DMS 273 (cell line): ENCODE measurements around the gene ODAD4.

Source experiments
- DNase-seq: peaks from one replicate; lab custom pipeline; 2025; ENCODE audit not compliant: unreplicated experiment; lab: John Stamatoyannopoulos, UW

Gene ODAD4

DNA sequence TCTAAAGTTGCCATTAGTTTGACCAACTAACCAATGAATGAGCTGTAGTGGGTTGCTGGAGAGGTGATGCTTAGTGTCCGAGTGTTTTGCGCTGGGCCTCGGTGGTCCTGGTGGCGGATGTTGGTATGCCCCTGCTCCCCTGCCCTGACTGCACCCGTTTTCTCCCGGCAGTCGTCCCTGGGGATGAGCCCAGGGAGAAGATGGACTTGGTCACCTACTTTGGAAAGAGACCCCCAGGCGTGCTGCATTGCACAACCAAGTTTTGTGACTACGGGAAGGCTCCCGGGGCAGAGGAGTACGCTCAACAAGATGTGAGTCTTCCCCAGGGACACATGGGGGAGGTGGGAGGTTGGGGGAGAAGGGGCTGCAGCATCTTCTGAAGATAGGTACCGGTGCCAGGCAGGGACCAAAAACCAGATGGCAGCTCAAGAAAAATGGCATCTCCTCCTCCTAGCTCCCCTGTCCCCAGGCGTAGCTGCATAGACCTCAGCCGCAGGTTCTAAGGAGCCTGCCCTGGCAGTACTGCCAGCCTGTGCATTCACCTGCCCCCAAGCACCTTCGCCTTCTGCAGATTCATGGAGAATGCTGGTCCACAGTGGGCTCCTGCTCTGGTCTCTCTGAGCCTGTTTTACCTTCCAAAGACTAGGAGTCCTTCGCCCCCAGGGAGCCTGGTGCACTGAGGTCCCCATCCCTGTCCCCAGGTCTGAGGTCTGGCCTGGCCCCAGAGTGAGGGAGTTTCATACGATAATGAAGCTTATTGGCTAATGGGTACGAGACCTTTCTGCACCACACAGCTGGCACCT lies 41.5 kb downstream of the ODAD4 start:
- no peak for DNase-seq

DNA sequence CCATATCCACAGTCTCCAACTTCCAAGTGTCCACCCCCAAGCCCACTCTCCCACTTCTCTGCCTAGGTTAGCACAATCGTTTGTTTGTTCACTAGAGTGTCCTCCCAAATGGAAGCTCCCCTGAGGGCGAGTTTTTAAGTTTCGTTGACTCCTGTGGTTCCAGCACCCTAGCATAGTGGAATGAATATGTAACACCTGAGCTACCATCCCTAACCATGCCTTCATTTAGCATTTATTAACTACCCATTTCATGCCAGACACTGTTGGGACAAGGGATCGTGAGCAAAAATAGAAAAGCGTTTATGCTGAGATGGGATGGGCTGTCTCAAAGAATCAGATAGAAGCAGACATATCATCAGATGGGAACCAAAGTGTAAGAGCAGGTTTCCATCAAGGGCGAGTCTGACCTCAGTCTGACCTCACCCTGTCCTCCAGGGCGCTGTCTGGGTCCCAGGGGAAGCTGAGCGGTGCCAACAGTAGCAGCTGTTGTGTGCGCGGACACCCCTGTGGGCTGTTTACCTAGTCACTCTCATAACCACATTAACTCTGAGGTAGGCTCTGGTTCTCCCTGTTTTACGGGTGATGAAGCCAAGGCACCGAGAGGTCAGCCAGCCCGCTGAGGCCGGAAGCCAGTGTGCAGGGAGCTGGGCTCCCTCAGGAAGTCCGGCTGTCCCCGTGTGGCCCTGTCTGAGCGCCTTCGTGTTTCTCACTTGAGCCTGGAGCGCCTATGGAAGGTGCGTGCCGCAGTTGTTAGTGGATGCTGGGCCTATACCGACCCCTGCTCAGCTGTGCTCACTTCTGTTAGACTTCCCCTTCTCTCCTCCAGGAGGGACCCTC lies 42.4 kb downstream of the ODAD4 start:
- DNase-seq = peak; percentile 65

DNA sequence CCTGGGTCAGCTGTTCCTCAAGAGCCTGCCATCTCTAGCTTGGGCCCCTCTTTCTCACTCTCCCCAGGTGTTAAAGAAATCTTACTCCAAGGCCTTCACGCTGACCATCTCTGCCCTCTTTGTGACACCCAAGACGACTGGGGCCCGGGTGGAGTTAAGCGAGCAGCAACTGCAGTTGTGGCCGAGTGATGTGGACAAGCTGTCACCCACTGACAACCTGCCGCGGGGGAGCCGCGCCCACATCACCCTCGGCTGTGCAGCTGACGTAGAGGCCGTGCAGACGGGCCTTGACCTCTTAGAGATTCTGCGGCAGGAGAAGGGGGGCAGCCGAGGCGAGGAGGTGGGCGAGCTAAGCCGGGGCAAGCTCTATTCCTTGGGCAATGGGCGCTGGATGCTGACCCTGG lies 43.0 kb downstream of the ODAD4 start:
- DNase-seq = no peak

DNA sequence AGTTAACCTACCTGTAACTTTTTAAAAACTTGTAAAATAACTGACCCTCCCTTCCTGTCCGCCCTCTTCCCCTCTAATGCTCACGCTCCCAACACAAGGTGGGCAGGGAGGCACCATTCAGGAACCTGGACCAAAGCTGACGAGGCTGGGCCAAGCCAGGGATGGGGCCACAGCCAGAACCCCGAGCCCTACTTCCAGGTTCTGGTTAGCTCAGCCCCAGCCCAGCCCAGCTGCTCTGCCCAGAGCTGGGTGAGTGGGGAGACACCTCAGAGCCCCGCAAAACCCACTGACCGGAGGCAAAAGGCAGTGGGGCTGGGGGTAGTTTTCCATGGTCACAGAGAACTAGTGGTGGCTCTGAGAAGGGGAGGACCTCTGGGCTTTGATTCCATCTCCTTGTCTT lies 43.6 kb downstream of the ODAD4 start:
- DNase-seq = no peak

DNA sequence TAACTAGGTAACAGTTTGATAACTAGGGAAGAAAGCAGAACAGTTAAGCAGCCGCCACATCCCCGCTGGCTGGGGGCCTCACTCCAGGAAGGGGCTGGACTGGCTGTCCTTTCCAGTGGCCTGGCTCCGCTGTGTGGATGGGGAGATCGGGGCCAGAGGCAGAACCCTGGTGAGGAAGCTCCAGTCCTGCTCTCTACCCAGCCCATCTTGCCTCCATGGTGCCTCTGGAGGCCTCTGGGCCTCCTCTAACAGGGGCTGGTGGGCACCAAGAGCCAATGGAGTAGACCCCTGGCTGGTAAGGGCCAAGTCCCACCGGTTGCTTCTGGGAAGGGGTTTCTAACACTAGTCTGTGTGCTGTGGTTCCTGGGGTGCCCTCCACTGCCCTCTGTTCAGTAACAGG lies 44.2 kb downstream of the ODAD4 start:
- no peak for DNase-seq

DNA sequence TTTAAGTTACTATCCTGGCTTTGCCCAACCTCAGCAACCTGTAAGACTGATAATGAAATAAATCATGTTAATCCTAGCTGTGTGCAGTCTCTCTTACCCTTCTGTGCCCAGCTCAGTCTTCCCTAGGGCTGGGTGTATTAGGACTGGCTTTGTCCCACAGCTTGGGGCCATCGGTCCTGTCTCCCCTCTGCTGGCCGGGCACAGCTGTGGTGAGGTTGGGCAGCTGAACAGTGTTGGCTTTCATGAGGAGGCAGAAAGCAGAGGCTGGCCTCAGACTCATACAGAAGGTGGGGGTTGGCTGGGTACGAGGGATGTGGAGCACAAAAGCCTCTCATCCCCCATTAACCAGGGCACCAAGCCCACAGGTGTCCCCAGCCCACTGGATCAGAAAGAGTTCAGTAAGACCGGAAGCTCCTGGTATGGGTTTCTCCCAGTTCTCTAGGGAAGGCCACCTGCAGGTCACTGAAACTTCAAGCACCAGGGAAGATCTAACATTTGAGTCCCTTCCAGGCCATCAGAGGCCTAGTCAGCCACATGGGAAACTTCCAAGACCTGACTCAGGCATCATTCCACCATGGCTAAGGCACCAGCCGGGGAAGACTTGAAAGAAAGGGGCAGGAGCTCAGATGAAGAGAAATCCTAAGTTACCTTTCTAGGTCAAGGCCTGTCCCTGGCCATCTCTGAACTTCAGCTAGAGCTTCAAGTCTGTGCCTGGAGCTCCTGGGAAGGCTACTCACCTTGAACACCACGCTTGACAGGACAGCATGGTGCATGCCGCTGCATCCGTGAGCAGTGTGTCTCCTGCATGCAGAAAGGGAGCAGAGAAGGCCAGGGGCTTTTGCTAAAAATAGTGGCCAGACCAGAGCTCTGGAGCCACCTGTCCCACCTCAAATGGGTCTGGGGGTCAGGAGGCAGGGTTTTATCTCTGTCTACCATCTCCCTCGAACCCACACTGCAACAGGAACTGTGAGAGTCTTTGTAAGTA lies 45.0 kb downstream of the ODAD4 start:
- DNase-seq = no peak

DNA sequence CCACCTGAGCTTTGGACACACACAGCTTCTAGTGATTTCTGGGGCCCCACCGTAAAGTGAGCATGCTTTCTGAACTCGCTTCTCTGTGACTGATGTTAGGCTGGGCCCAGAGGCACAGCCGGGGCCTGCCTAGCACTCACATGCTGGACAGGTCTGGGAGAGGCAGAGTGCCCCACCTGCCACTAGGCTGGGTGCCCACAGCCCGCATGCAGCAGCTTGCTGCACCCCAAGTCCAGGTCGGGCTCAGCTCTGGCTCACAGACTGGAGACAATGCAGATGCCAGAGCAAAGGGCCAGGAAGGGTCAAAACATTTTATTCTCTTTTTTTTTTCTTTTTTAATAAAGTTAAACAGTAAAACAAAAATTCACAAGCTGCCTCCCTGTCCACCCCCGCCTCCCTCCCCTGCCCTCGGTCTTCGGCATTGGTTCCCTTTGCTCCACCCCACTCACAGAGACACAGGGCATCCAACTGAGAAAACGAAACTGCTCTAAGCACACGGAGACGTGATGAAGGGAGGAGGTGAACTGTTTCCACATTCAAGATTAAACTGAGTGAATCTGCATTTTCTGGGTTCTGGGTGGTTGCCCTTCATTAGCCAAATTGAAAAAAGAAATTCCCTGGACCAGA lies 45.8 kb downstream of the ODAD4 start:
- no peak for DNase-seq

DNA sequence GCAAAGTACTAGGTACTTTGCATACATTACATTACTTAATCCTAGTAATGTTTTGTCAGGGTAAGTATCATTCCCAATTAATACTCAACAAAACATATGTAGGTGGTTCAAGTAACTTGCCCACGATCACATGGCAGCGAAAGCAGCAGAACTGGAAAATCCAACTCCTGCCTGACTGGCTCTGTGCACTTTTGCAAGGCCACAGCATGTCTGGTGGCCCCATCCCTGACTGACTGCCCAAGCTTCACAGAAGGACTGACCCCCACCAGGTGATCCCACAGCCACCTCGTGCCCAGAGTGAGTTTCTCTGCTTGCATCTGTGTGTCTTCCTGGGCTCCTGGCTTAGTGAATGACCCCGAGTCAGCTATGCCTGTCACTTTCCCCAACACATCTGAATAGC lies 47.6 kb downstream of the ODAD4 start:
- no peak for DNase-seq

DNA sequence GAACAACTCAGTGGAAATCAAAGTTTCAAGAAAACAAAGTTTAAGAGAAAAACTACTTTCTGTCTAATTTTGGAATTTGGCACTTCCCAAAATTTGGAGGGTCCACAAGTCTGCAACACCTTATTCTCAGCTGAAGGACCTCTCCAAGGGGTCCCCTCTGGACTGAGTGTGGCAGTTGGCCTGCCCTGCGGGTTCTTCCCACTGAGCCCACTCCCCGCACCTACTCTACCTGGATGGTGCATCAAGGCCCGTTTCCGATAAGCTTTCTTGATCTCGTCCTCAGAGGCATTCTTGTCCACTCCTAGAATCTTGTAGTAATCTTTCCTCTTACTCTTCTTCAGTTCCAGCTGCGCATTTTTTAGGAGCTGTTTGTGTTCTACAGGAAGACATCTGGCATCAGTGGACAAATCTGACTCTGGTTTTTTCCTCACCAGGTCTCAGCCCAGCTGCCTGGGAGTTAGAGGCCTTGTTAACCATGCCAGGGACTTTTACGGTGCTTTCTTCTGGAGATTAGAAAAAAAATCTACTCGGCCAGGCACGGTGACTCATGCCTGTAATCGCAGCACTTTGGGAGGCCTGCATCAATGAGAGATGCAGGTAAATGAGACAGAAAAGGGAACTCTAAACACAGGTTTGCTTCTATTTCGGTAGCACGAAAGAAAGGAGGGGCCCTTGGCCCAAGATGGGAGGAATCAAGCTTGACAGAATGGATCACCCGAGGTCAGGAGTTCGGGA lies 51.8 kb downstream of the ODAD4 start:
- no peak for DNase-seq

DNA sequence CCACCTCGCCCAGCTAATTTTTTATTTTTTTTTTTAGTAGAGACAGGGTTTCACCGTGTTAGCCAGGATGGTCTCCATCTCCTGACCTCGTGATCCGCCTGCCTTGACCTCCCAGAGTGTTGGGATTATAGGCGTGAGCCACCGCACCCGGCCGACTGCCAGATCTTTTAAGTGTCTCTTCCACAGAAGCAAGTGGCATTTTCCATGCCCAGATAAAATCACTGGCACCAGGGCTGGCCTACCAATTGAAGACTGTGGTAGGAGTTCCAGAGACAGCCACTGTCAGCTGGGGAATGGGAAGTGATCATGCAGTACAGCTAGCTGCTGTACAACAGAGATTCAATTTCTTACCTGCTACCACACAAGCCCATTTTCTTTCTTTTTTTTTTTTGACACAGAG lies 54.0 kb downstream of the ODAD4 start:
- no peak for DNase-seq

DNA sequence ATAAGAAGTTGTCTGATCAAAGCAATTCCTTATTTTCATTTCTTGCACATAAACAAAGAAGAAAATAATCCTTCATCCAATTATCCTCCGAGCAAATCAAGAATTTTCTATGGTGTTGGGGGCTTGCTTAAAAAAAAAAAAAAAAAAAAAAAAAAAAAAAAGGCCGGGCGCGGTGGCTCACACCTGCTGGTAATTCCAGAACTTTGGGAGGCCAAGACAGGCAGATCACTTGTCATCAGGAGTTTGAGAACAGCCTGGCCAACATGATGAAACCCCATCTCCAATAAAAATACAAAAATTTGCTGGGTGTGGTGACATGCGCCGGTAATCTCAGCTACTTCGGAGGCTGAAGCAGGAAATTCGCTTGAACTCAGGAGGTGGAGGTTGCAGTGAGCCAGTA lies 55.5 kb downstream of the ODAD4 start:
- DNase-seq = no peak

DNA sequence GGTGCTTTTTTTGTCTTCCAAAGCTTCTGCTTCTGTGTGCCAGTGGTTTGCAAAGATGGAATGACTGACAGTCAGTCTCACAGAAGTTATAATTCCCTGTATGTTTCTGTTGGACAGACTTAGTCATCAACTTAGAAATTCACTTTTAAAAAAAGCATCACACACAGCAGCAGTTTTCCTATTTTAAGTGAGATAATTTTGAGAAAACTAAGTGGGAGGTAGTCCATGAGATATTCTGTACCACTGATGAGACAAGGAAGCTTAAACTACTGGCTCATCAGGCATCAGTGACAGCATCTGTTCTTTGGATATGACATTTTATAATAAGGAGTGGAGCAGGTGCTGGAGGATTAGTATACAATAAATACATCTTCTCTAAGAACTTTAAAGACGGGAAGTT lies 56.2 kb downstream of the ODAD4 start:
- no peak for DNase-seq

DNA sequence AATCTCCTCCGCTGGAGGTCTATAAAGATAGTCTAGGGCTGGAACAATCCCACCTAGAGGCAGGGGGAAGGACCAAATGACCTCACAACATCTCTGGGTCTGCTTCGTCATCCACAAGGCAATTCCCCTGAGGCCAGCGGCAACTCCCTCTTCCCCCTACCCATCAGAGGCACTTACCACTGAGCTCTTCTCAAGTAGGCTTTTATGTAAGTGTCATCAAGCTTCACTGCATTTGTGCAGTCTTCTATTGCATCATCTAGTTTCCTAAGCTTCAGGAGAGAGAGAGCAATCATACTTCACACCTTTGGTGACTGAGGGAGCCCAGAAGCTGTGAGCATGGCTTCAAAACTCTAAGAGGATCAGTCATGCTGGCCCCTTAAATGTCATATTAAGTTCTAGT lies 57.2 kb downstream of the ODAD4 start:
- DNase-seq = no peak

DNA sequence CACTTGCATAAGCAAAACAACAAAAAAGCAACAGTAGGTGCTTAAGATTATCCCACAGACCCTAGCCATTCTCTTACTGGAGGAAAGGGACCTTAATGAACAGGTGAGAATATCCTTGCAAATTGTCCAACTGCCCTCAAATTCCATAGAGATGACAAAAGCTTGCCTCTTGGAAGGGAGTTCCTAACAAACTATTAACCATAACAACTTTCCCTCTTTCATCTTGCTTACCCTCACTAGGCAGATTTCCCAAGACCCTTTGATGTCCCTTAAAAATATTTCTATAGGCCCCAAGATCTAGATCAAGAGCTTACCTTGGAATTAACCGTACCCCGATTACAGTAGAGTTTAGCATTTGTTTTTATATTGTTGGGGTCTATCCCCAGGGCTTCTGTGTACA lies 58.0 kb downstream of the ODAD4 start:
- DNase-seq = no peak

DNA sequence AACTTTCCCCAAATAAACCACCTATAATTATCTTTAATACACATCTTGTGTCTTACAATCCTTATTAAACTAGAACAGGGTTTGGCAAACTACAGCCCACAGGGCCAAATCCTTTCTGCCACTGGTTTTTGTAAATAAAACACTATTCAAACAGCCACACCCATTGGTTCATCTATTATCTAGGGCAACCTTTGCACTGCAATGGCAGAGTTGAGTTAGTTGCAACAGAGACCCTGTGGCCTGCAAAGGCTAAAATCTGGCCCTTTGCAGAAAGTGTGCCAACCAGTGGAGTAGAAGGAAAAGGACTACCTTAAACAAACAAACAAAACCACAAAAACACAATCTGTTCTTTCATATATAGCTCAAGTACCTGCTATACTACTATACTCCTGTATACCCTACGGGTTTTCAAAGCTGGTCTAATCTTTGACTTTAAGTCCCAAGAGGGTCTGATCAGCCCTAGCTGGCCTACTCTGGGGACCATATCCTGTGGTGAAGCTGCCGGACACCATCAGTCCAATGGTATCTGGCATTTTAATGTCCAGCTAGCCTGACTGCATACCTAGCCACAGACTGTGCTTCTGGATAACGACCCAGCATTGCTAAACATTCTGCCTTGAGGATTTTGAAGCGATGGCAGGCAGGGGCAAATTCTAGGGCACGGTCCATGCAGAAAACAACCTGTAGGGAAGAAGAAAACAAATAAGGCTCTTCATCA lies 59.4 kb downstream of the ODAD4 start:
- DNase-seq = no peak

DNA sequence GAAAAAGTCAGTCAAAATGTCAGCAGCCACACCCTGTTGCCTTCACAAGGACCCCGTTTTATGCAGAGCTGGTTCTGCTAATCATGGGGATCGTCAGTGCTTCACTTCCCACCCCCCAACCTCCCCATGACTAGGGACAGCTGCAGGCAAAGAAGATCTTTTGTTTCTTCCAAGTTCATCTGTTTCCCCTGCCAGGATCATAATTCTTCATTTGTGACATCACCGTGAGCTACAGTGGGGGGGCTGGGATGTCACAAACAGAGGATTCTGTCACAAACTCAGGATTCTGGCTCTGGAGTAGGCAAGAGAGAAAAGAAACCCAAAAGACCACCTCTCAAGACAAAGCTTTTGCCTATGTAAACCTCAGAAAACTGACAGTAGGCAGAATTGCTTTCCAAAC lies 62.2 kb downstream of the ODAD4 start:
- DNase-seq = no peak

DNA sequence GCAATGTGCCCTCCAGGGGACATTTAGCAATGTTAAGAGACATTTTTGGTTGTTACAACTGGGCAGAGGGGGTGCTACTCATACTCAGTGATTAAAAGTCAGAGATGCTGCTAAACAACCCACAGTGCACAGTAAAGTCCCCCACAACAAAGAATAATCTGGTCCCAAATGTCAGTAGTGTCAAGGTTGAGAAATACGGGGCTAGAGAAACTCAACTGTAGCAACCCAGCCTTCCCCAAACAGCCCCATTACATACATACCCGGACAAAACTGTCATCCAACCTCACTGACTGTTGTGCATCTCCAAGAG lies 66.4 kb downstream of the ODAD4 start:
- no peak for DNase-seq

DNA sequence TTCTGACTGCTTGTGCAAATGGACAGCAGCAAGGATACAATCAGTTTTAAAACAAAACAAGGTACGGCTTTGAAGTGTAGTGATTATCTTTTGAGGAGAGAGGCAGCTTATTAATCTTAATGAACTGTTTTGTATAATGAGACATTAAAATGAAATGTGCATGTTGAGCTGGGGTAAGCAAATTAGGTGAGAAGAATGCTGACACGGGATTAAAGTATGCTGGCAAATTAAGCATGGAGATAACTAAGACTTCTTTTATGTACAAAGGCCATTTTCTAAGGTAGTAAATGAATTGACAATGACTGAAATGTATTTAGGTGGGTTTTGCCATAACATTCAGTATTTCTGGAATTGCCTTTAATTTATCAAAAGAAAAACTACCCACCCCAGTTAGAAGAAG lies 68.1 kb downstream of the ODAD4 start:
- DNase-seq = no peak

DNA sequence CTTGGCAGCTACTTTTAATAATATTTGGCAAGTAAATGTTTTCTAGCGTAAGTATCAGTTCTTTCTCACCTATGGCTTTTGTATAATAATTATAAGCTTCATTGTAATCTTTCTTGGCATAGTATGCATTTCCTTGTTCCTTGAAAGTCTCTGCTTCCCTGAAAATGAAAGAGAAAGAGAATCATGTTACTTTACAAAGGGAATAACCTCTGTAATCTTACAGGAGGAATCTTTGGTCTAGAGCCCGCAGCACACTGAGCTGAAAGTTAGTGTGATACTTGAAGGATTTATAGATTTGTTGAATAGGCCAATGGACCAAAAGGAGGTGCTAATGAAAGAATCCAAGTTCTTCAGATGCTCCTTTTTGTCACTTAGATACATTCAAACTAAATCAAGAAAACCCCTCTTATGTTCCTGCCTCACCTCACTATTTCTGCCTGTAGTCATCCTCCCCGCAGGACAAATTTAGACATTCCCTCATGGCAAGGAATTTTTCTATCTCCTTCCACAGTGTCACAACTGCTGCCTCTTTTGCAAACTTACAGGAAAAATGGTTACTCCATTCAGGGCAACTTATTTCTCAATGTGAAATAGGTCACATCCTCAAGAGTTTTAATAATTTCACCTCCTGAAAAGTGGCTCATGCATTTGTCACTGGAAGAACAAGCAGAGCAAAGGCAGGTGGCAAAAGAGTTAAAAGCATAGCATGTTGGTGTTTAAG lies 70.2 kb downstream of the ODAD4 start:
- no peak for DNase-seq
